ENCODE measurements around the gene DPM3. TPM values are rescaled to one million over a fixed set of nuclear protein-coding genes. Genes with fewer than 3 reads are reported as not detected.
A peak's percentile ranks its signal among the peaks of the same experiment; 100 is the strongest.

Gene DPM3
- total and polyA plus RNA-seq, 2 of the 13 experiments (the other 11 are each of a cell fraction or from before 2014, with no cell fraction given), result 23.2 to 53.4 TPM

DNA sequence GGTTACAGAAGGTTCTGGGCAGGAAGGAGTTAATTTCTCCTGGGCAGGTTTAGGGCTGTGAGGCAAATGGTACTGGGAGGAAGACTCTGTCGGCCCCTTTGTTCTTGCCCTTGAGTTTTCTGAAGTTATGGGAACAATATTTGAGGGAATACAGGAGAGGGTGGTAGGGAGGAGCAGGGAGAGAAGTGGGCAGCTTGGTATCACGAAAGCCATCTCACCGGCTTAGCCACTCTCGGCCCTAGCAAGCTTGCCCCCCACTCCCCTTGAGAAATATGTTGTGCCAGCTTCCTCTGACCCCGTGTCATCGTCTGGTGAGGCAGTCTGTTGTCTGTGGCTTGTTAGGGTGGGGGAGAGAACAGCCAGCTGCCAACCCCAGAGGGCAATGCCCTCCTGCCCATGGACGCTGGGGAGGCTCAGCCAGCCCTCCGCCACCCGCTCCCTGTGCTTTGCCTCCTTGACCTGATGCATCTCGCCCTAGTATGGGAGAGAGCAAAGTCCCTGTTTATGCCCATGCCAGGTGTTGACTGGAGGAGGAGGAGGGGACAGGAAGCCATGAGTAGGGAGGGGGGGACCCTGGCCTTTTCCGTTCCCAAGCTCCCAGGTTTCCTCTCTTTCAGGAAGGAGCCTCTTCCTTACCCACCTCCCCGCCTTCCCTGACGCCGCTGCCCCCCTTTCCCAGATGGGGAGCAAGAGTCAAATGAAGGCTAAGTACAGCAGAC is 11.4 kb downstream of the DPM3 start (continued):
- TF ChIP-seq, protein P1, sequence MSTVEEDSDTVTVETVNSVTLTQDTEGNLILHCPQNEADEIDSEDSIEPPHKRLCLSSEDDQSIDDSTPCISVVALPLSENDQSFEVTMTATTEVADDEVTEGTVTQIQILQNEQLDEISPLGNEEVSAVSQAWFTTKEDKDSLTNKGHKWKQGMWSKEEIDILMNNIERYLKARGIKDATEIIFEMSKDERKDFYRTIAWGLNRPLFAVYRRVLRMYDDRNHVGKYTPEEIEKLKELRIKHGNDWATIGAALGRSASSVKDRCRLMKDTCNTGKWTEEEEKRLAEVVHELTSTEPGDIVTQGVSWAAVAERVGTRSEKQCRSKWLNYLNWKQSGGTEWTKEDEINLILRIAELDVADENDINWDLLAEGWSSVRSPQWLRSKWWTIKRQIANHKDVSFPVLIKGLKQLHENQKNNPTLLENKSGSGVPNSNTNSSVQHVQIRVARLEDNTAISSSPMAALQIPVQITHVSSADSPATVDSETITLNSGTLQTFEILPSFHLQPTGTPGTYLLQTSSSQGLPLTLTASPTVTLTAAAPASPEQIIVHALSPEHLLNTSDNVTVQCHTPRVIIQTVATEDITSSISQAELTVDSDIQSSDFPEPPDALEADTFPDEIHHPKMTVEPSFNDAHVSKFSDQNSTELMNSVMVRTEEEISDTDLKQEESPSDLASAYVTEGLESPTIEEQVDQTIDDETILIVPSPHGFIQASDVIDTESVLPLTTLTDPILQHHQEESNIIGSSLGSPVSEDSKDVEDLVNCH (CRISPR knock-in tag; IDR thresholded peaks at IDR 0.05), result 0 out of 2 replicates have a peak, but pooled peaks have one; percentile 73
- peak; percentile 6 for TF ChIP-seq RBM22 (optimal IDR thresholded peaks at IDR 0.05; ENCODE audit: low read length)
- TF ChIP-seq REPIN1 (CRISPR knock-in tag; IDR thresholded peaks at IDR 0.05; ENCODE audit: borderline replicate concordance, low read depth), result no peak; the same call in 1 of the 2 replicates
- TF ChIP-seq ZNF383 (CRISPR knock-in tag; IDR thresholded peaks at IDR 0.05; ENCODE audit: borderline replicate concordance), result 0 out of 2 replicates have a peak, but pooled peaks have one; percentile 84
- TF ChIP-seq, protein P2, sequence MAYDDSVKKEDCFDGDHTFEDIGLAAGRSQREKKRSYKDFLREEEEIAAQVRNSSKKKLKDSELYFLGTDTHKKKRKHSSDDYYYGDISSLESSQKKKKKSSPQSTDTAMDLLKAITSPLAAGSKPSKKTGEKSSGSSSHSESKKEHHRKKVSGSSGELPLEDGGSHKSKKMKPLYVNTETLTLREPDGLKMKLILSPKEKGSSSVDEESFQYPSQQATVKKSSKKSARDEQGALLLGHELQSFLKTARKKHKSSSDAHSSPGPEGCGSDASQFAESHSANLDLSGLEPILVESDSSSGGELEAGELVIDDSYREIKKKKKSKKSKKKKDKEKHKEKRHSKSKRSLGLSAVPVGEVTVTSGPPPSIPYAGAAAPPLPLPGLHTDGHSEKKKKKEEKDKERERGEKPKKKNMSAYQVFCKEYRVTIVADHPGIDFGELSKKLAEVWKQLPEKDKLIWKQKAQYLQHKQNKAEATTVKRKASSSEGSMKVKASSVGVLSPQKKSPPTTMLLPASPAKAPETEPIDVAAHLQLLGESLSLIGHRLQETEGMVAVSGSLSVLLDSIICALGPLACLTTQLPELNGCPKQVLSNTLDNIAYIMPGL (CRISPR knock-in tag; IDR thresholded peaks at IDR 0.05; ENCODE audit: borderline replicate concordance in 1 of 2, low read depth in 1 of 2), result peak; percentile 69 to 80; a peak in 3 of 4 replicates
- TF ChIP-seq ZNF337 (CRISPR knock-in tag; IDR thresholded peaks at IDR 0.05; ENCODE audit: borderline replicate concordance, low read depth), result no peak
- TF ChIP-seq PHF20 (CRISPR knock-in tag; IDR thresholded peaks at IDR 0.05), result no peak
- TF ChIP-seq, protein P3, sequence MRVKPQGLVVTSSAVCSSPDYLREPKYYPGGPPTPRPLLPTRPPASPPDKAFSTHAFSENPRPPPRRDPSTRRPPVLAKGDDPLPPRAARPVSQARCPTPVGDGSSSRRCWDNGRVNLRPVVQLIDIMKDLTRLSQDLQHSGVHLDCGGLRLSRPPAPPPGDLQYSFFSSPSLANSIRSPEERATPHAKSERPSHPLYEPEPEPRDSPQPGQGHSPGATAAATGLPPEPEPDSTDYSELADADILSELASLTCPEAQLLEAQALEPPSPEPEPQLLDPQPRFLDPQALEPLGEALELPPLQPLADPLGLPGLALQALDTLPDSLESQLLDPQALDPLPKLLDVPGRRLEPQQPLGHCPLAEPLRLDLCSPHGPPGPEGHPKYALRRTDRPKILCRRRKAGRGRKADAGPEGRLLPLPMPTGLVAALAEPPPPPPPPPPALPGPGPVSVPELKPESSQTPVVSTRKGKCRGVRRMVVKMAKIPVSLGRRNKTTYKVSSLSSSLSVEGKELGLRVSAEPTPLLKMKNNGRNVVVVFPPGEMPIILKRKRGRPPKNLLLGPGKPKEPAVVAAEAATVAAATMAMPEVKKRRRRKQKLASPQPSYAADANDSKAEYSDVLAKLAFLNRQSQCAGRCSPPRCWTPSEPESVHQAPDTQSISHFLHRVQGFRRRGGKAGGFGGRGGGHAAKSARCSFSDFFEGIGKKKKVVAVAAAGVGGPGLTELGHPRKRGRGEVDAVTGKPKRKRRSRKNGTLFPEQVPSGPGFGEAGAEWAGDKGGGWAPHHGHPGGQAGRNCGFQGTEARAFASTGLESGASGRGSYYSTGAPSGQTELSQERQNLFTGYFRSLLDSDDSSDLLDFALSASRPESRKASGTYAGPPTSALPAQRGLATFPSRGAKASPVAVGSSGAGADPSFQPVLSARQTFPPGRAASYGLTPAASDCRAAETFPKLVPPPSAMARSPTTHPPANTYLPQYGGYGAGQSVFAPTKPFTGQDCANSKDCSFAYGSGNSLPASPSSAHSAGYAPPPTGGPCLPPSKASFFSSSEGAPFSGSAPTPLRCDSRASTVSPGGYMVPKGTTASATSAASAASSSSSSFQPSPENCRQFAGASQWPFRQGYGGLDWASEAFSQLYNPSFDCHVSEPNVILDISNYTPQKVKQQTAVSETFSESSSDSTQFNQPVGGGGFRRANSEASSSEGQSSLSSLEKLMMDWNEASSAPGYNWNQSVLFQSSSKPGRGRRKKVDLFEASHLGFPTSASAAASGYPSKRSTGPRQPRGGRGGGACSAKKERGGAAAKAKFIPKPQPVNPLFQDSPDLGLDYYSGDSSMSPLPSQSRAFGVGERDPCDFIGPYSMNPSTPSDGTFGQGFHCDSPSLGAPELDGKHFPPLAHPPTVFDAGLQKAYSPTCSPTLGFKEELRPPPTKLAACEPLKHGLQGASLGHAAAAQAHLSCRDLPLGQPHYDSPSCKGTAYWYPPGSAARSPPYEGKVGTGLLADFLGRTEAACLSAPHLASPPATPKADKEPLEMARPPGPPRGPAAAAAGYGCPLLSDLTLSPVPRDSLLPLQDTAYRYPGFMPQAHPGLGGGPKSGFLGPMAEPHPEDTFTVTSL (CRISPR knock-in tag; IDR thresholded peaks at IDR 0.05; ENCODE audit: borderline replicate concordance), result peak; percentile 16; the same call in 1 of the 2 replicates
- no peak for TF ChIP-seq KAT2B (IDR thresholded peaks at IDR 0.05; ENCODE audit: borderline replicate concordance, low read depth, low read length)
- no peak for TF ChIP-seq YEATS2 (CRISPR knock-in tag; IDR thresholded peaks at IDR 0.05; ENCODE audit: borderline replicate concordance)
- TF ChIP-seq LCORL (IDR thresholded peaks at IDR 0.05), result no peak
- TF ChIP-seq LCORL (CRISPR knock-in tag; IDR thresholded peaks at IDR 0.05), result peak; percentile 74; the same call in 1 of the 2 replicates
- TF ChIP-seq SIN3B (IDR thresholded peaks at IDR 0.05; ENCODE audit: low read length), result no peak
- no peak for TF ChIP-seq ZNF20 (CRISPR knock-in tag; IDR thresholded peaks at IDR 0.05)
- TF ChIP-seq EZH2 (conservative IDR thresholded peaks at IDR 0.05; ENCODE audit: low read depth, low read length), result no peak
- TF ChIP-seq ZFP36L1 (CRISPR knock-in tag; IDR thresholded peaks at IDR 0.05), result 0 out of 2 replicates have a peak, but pooled peaks have one; percentile 48
- TF ChIP-seq MTA1 (CRISPR knock-in tag; IDR thresholded peaks at IDR 0.05; ENCODE audit: borderline replicate concordance), result peak; percentile 86; the same call in 1 of the 2 replicates
